GM23248 (cell line): ENCODE measurements around the gene LCN9.

Experiments
- EZH2 ChIP-seq: fragments of 200-600 bp; sonication (generic); IDR thresholded peaks from 2 replicates; pipeline ENCODE4 v1.6.1; 2018; ENCODE audit warnings: antibody characterized with exemption, mild to moderate bottlenecking; ENCODE audit not compliant: insufficient read depth, poor library complexity, severe bottlenecking
- EZH2phosphoT487 ChIP-seq: fragments of 200-600 bp; sonication (generic); IDR thresholded peaks from 2 replicates; pipeline ENCODE4 v1.6.1; 2018; ENCODE audit warnings: antibody characterized with exemption, moderate library complexity, mild to moderate bottlenecking, low read depth; ENCODE audit not compliant: insufficient read depth

DNA sequence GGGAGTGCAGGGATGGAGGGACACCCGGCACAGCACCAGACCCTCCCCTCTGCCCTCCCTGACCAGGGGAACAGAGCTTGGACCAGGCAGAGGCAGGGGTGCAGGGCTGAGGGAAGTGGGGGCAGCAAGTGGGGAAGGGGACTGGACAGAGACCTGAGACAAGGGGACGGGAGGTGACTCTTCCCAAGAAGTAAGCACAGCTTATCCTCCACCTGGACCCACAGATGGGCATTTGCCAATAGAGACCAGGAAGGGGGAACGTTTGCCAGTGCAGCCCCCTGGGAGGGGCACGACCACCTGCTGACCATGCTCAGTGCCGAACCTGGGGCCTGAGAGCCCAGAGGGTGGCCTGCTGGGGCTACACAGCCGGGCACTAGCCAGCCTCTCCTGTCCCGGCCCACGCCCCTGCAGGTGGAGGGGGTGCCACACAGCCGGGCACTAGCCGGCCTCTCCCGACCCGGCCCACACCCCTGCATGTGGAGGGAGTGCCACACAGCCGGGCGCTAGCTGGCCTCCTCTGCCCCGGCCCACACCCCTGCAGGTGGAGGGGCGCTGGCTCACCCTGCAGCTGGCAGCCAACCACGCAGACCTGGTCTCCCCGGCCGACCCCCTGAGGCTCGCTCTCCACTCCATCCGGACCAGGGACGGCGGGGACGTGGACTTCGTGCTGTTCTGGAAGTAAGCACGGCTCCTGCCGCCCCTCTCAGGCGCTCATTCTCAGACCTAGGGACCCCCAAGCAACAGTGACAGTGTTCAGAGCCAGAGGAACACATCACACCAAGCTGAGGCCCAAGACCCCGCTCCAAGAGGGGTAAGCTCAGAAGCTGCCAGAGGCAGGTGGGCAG is 48.1 kb upstream of the LCN9 start:
- no peak for TF ChIP-seq EZH2
- no peak for TF ChIP-seq EZH2phosphoT487
